ENCODE measurements around the gene ASPRV1. TPM values are rescaled to one million over a fixed set of nuclear protein-coding genes. Genes with fewer than 3 reads are reported as not detected.

The ASPRV1 gene
- not detected in 2 replicates for polyA plus RNA-seq

GRCh38 chr2:69961496-69961895 lies at the start of gene ASPRV1:
Gene ASPRV1, minus strand, starts transcription at chr2:69961631. Its CDS starts 195 bp downstream, at chr2:69961436.

GRCh38 chr2:69914950-69915945 lies 46.2 kb downstream of the ASPRV1 start, which contains the start of gene MXD1:
Gene MXD1, plus strand, starts transcription at chr2:69915109. Its CDS starts 222 bp downstream, at chr2:69915331.

Other genes starting within 250 kb of the ASPRV1 start
- gene ANXA4, start 219.5 kb downstream of the ASPRV1 start, polyA plus RNA-seq: 5.4 and 6.9 TPM in 2 replicates
- 4.1 and 8.7 TPM in 2 replicates for gene GMCL1, start 132.0 kb downstream of the ASPRV1 start, polyA plus RNA-seq
- gene SNRNP27, start 67.7 kb downstream of the ASPRV1 start, polyA plus RNA-seq: 142 and 146 TPM in 2 replicates
- 5.6 and 14.5 TPM in 2 replicates for gene MXD1, start 46.5 kb downstream of the ASPRV1 start, polyA plus RNA-seq
- gene PCBP1, start 125.8 kb upstream of the ASPRV1 start, polyA plus RNA-seq: 92.2 and 93.7 TPM in 2 replicates
- gene C2orf42, start 229.4 kb upstream of the ASPRV1 start, polyA plus RNA-seq: 14.4 and 18.9 TPM in 2 replicates

Measured in Purkinje cell (primary cell).